Mesendoderm (in vitro differentiated cells): Measurements from ENCODE around the gene KCNN3.

Source experiments
- DNase-seq: peaks from one replicate; pipeline ENCODE4 v3.0.0; 2013
- H2AK5ac ChIP-seq: 2 replicates; pipeline ENCODE4 v1.6.1; 2013; ENCODE audit warnings: low read length, inconsistent platforms
- H2BK120ac ChIP-seq: 2 replicates; pipeline ENCODE4 v1.6.1; 2013; ENCODE audit warnings: low read depth, mild to moderate bottlenecking, low read length, moderate library complexity, mixed read lengths
- H2BK15ac ChIP-seq: replicated peaks from 2 replicates; pipeline ENCODE4 v1.6.1; 2013; ENCODE audit warnings: low read depth, mild to moderate bottlenecking, moderate library complexity
- H2BK5ac ChIP-seq: 2 replicates; pipeline ENCODE4 v1.6.1; 2013; ENCODE audit warnings: low read length, inconsistent platforms
- H3K18ac ChIP-seq: 2 replicates; pipeline ENCODE4 v1.6.1; 2013; ENCODE audit warnings: mild to moderate bottlenecking, low read length, mixed read lengths
- H3K23ac ChIP-seq: one replicate; pipeline ENCODE4 v1.6.1; 2013; ENCODE audit warnings: low read length
- H3K27ac ChIP-seq: 2 replicates; pipeline ENCODE4 v1.5.1; 2013; ENCODE audit warnings: low read depth, mild to moderate bottlenecking, inconsistent platforms, low read length, moderate library complexity
- H3K27me3 ChIP-seq: 2 replicates; pipeline ENCODE4 v1.6.1; 2013; ENCODE audit warnings: low read length, control low read depth, mild to moderate bottlenecking, inconsistent platforms; ENCODE audit not compliant: insufficient read depth, poor library complexity
- H3K36me3 ChIP-seq: 2 replicates; pipeline ENCODE4 v1.6.1; 2013; ENCODE audit warnings: low read length, inconsistent platforms; ENCODE audit not compliant: control insufficient read depth, insufficient read depth
- H3K4ac ChIP-seq: one replicate; pipeline ENCODE4 v1.6.1; 2013; ENCODE audit warnings: low read depth, mild to moderate bottlenecking, low read length, moderate library complexity
- H3K4me1 ChIP-seq: 2 replicates; pipeline ENCODE4 v1.6.1; 2013; ENCODE audit warnings: low read depth, low read length, inconsistent platforms; ENCODE audit not compliant: control insufficient read depth
- H3K4me2 ChIP-seq: 2 replicates; pipeline ENCODE4 v1.6.1; 2013; ENCODE audit warnings: low read length
- H3K4me3 ChIP-seq: 2 replicates; pipeline ENCODE4 v1.5.1; 2013; ENCODE audit warnings: mild to moderate bottlenecking, low read length
- H3K56ac ChIP-seq: one replicate; pipeline ENCODE4 v1.6.1; 2013; ENCODE audit warnings: low read length
- H3K79me1 ChIP-seq: 2 replicates; pipeline ENCODE4 v1.6.1; 2013; ENCODE audit warnings: low read length, inconsistent platforms
- H3K79me2 ChIP-seq: 2 replicates; pipeline ENCODE4 v1.6.1; 2013; ENCODE audit warnings: mild to moderate bottlenecking, low read length; ENCODE audit not compliant: control insufficient read depth, insufficient read depth
- H3K9ac ChIP-seq: 2 replicates; pipeline ENCODE4 v1.6.1; 2013; ENCODE audit warnings: low read length, inconsistent platforms
- H4K5ac ChIP-seq: one replicate; pipeline ENCODE4 v1.6.1; 2013; ENCODE audit warnings: low read length
- H4K8ac ChIP-seq: one replicate; pipeline ENCODE4 v1.6.1; 2013; ENCODE audit warnings: low read depth, mild to moderate bottlenecking, control low read depth, low read length, moderate library complexity
- WGBS: extraction: QIAGEN DNeasy Blood & Tissue Kit; methylation state at CpG from one replicate; pipeline ENCODE4 v1.1.7; 2013; ENCODE audit warnings: low lambda C conversion rate, missing lambda C conversion rate; ENCODE audit not compliant: insufficient coverage; ENCODE audit errors: extremely low coverage; 5-methylcytosine and 5-hydroxymethylcytosine counted together

KCNN3 gene

GRCh38 chr1:154861607-154862094 is 8.4 kb downstream of the KCNN3 start:
- Histone ChIP-seq H2BK120ac (no peak overlapping the region), H3K23ac (no peak overlapping the region), H3K56ac (no peak overlapping the region), H2AK5ac (no peak overlapping the region), H2BK5ac (no peak overlapping the region), H3K4me3 (no peak overlapping the region), H3K4ac (no peak overlapping the region), H3K9ac (no peak overlapping the region), H3K36me3 (no peaks in the 10 kb centered on the region), H3K27me3 (no peaks in the 10 kb centered on the region), H4K8ac (no peak overlapping the region), H3K4me2 (no peak overlapping the region), H4K5ac (no peak overlapping the region), H3K18ac (no peak overlapping the region), H2BK15ac (no peak overlapping the region), H3K79me1 (no peaks in the 10 kb centered on the region), H3K79me2 (no peaks in the 10 kb centered on the region), H3K4me1 (peaks cover 3% of the 10 kb centered on the region), H3K27ac (no peak overlapping the region)
- no peak for DNase-seq
- no CpG with 5 or more reads among the region's 12 CpGs for WGBS

DNA sequence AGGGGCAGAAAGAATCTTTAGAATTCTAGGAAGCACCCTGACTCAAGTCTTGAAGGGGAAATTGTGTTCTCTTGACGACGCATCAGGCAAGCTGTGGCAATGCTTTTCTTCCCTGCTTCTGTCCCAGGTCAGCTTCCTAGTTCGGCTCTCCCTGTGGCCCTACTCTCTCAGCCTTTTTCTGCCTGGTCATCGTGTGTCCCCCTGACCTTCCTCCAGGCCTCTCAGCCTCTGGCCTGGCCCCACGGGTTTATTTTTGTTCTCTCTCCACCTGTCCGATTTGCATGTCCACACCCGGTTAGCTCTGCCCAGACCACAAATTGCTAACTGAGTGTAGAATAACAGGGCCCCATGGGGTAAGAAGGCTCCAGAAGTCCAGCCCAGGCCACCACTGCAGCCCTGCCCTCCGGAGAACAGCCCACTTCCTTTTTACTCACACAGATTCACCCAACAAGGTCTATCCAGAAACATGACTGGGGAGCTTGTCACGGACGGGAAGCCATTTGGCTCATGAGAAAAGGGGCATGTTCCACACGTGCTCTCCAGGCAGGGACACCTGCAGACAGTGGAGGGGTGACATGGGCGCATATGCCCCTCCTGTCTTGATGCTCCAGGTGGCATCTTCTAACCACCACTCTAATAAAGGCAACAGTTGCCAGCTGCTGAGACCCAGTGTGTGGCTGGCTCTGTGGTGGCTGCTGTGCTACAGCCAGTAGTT is 9.8 kb downstream of the KCNN3 start:
- Histone ChIP-seq H3K56ac (no peak overlapping the region), H3K9ac (no peak overlapping the region), H2BK5ac (no peak overlapping the region), H3K4me3 (no peak overlapping the region), H2BK120ac (no peak overlapping the region), H2AK5ac (no peak overlapping the region), H3K23ac (no peak overlapping the region), H3K27me3 (no peaks in the 10 kb centered on the region), H4K5ac (no peak overlapping the region), H3K4ac (no peak overlapping the region), H3K4me1 (no peaks in the 10 kb centered on the region), H2BK15ac (no peak overlapping the region), H3K18ac (no peak overlapping the region), H4K8ac (no peak overlapping the region), H3K4me2 (no peak overlapping the region), H3K27ac (no peak overlapping the region), H3K79me1 (no peaks in the 10 kb centered on the region), H3K79me2 (no peaks in the 10 kb centered on the region), H3K36me3 (no peaks in the 10 kb centered on the region)
- DNase-seq = no peak
- no CpG with 5 or more reads among the region's 12 CpGs for WGBS

DNA sequence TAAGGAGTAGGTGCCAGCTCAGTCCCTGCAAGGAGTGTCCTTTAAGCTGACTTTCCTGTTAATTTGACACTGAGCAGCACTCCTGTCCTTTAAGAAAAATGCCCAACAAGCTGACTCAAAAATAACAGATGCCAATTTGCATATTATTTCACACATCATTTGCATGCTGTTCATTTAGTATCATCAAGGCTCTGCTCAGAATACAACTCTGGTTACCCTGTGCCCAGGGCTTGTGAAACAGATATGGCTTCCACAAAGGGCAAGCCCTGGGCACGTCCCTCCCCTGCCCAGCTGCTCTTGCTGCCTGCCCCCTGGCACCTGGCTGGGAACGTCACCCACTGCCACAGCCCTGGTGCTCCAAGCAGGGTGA is 10.3 kb downstream of the KCNN3 start:
- no peak overlapping the region for H3K27ac ChIP-seq

GRCh38 chr1:154859151-154859785 is 10.8 kb downstream of the KCNN3 start:
- no peak overlapping the region for H2BK120ac ChIP-seq
- no peak overlapping the region for H3K18ac ChIP-seq
- H3K79me2 ChIP-seq = no peaks in the 10 kb centered on the region
- WGBS = no CpG with 5 or more reads among the region's 9 CpGs
- H3K56ac ChIP-seq = no peak overlapping the region
- no peaks in the 10 kb centered on the region for H3K79me1 ChIP-seq
- H3K4ac ChIP-seq = no peak overlapping the region
- no peak overlapping the region for H3K4me2 ChIP-seq
- no peaks in the 10 kb centered on the region for H3K36me3 ChIP-seq
- no peak overlapping the region for H3K27ac ChIP-seq
- H2BK15ac ChIP-seq = no peak overlapping the region
- no peak overlapping the region for H2BK5ac ChIP-seq
- no peak overlapping the region for H4K8ac ChIP-seq
- H3K27me3 ChIP-seq = no peaks in the 10 kb centered on the region
- no peak overlapping the region for H3K23ac ChIP-seq
- H3K4me1 ChIP-seq = no peaks in the 10 kb centered on the region
- no peak overlapping the region for H4K5ac ChIP-seq
- no peak overlapping the region for H3K9ac ChIP-seq
- DNase-seq = no peak
- H3K4me3 ChIP-seq = no peak overlapping the region
- no peak overlapping the region for H2AK5ac ChIP-seq

More for the DNA sequence above, 10.3 kb downstream of the KCNN3 start:
- Histone ChIP-seq H3K4me3 (no peak overlapping the region), H4K8ac (no peak overlapping the region), H3K4me1 (no peaks in the 10 kb centered on the region), H3K36me3 (no peaks in the 10 kb centered on the region), H3K18ac (no peak overlapping the region), H2AK5ac (no peak overlapping the region), H3K4me2 (no peak overlapping the region), H3K56ac (no peak overlapping the region), H3K79me1 (no peaks in the 10 kb centered on the region), H2BK5ac (no peak overlapping the region), H3K27me3 (no peaks in the 10 kb centered on the region), H3K79me2 (no peaks in the 10 kb centered on the region), H3K23ac (no peak overlapping the region), H2BK15ac (no peak overlapping the region), H2BK120ac (no peak overlapping the region), H3K9ac (no peak overlapping the region), H4K5ac (no peak overlapping the region), H3K4ac (no peak overlapping the region)
- DNase-seq = no peak
- no CpG with 5 or more reads among the region's 2 CpGs for WGBS

DNA sequence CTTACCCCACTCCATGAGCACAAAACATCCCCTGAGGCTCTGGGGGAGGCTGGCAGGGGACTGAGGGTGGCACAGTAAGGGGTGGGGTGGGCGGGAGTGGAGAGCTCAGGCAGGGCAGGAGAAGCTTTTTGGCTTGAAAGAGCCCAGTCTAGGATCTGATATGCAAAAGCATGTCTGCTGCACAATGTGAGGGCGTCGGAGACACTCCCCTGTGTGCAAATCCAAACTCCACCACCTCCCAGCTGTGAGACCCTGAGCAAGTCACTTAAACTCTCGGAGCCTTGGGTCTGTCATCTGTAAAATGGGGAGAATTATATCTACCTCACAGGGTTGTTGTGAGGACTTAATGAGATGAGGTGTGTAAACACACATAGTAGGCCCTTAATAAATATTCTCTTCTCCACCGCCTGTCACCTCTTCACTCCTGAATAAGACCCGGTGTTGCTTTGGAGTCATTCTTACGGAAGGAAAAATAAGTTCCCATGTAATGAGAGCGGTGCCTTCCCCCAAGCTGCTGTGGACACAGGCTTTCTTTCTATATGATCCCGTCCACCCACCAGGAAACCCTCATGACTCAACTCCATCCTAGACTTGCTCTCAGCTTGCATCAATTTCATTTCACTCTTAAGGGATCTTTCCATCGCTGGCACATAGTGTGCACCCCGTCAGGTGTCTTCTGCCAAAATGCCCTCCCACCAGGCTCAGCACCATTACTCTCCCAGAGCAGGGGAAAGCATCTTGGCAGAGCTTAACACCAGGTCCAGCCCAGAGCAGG is 12.5 kb downstream of the KCNN3 start:
- no peaks in the 10 kb centered on the region for H3K36me3 ChIP-seq
- WGBS = no CpG with 5 or more reads among the region's 11 CpGs
- H2BK15ac ChIP-seq = no peak overlapping the region

More for the DNA sequence above, 12.5 kb downstream of the KCNN3 start:
- H4K8ac ChIP-seq = no peak overlapping the region
- no peaks in the 10 kb centered on the region for H3K4me1 ChIP-seq
- no peak overlapping the region for H3K27ac ChIP-seq
- H4K5ac ChIP-seq = no peak overlapping the region
- no peak overlapping the region for H3K9ac ChIP-seq
- no peaks in the 10 kb centered on the region for H3K79me2 ChIP-seq
- H3K23ac ChIP-seq = no peak overlapping the region
- no peak overlapping the region for H2AK5ac ChIP-seq
- no peak overlapping the region for H3K4me3 ChIP-seq
- no peak overlapping the region for H3K4me2 ChIP-seq
- no peaks in the 10 kb centered on the region for H3K27me3 ChIP-seq
- no peaks in the 10 kb centered on the region for H3K79me1 ChIP-seq
- DNase-seq = no peak
- H3K18ac ChIP-seq = no peak overlapping the region
- H2BK5ac ChIP-seq = no peak overlapping the region
- H3K56ac ChIP-seq = no peak overlapping the region
- no peak overlapping the region for H3K4ac ChIP-seq
- no peak overlapping the region for H2BK120ac ChIP-seq
